ENCODE measurements around the gene ADCY7.

The ADCY7 gene

DNA sequence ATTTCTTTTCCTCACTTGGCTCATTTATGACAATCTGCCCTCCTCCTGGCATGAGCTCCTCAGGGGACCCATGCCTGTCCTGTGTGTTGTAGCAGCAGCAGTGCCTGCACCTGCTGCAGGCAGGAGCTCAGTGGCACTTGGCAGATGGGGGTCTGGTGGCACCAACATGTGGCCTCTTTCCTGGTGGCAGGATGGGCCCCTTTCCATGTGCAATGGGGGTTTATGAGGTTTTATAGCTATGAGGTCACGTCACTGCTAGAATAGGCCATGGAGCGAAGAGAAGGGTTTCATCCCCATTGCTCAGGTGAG lies 7.0 kb downstream of the ADCY7 start:
- H3K9ac ChIP-seq (ENCODE audit: low read length) = no peak overlapping the region
- H3K14ac ChIP-seq (ENCODE audit: low read length) = no peak overlapping the region
- no peak overlapping the region for H4K8ac ChIP-seq (ENCODE audit: low read depth, low read length)
- no peaks in the 10 kb centered on the region for H3K79me2 ChIP-seq (ENCODE audit: control insufficient read depth, insufficient read depth, low read length, poor library complexity)
- no peak overlapping the region for H4K12ac ChIP-seq (ENCODE audit: low read depth, low read length)
- no peak overlapping the region for H2BK120ac ChIP-seq (ENCODE audit: insufficient read depth, low read length, poor library complexity)
- H3K4me3 ChIP-seq (ENCODE audit: low read depth, low read length) = no peak overlapping the region
- peaks cover 0 to 4% of the 10 kb centered on the region in 2 experiments for H3K4me1 ChIP-seq (ENCODE audit: control insufficient read depth in 1 of 2, insufficient read depth in 2 of 2, low read length in 2 of 2)
- no peak overlapping the region for H2AFZ ChIP-seq (ENCODE audit: insufficient read depth, low read length, poor library complexity)
- WGBS (ENCODE audit: extremely low coverage, insufficient coverage, insufficient read length) = no CpG with 5 or more reads among the region's 2 CpGs
- H4K91ac ChIP-seq (ENCODE audit: low read depth, low read length) = no peak overlapping the region
- no peak overlapping the region for H2AK5ac ChIP-seq (ENCODE audit: low read length)
- H3K4me2 ChIP-seq (ENCODE audit: low read length) = no peak overlapping the region
- H3K36me3 ChIP-seq (ENCODE audit: control insufficient read depth in 1 of 2, insufficient read depth in 2 of 2, low read length in 2 of 2) = no peaks in the 10 kb centered on the region
- H2BK5ac ChIP-seq (ENCODE audit: low read depth, low read length, poor library complexity) = no peak overlapping the region
- H3K23ac ChIP-seq (ENCODE audit: low read length) = no peak overlapping the region
- no peaks in the 10 kb centered on the region for H3K9me3 ChIP-seq (ENCODE audit: insufficient read depth, low read depth, low read length)
- no peaks in the 10 kb centered on the region for H3K27me3 ChIP-seq (ENCODE audit: insufficient read depth, low read length)
- H3K4ac ChIP-seq (ENCODE audit: low read depth, low read length) = no peak overlapping the region
- H3K18ac ChIP-seq (ENCODE audit: low read length) = no peak overlapping the region
- H2BK12ac ChIP-seq (ENCODE audit: low read length) = no peak overlapping the region
- DNase-seq = no peak
- H3K27ac ChIP-seq (ENCODE audit: low read depth, low read length) = no peak overlapping the region
- no peaks in the 10 kb centered on the region for H3K79me1 ChIP-seq (ENCODE audit: low read length)

GRCh38 chr16:50273888-50274325 lies 7.6 kb downstream of the ADCY7 start:
- Histone ChIP-seq H3K4me3 (ENCODE audit: low read depth, low read length) (no peak overlapping the region), H3K36me3 (ENCODE audit: control insufficient read depth in 1 of 2, insufficient read depth in 2 of 2, low read length in 2 of 2) (no peaks in the 10 kb centered on the region), H3K23ac (ENCODE audit: low read length) (no peak overlapping the region), H3K4me2 (ENCODE audit: low read length) (no peak overlapping the region), H3K14ac (ENCODE audit: low read length) (no peak overlapping the region), H2BK120ac (ENCODE audit: insufficient read depth, low read length, poor library complexity) (no peak overlapping the region), H3K4me1 (ENCODE audit: control insufficient read depth in 1 of 2, insufficient read depth in 2 of 2, low read length in 2 of 2) (peaks cover 0 to 4% of the 10 kb centered on the region in 2 experiments), H4K8ac (ENCODE audit: low read depth, low read length) (no peak overlapping the region), H3K27ac (ENCODE audit: low read depth, low read length) (no peak overlapping the region), H2BK12ac (ENCODE audit: low read length) (no peak overlapping the region), H4K91ac (ENCODE audit: low read depth, low read length) (no peak overlapping the region), H4K12ac (ENCODE audit: low read depth, low read length) (no peak overlapping the region), H3K79me1 (ENCODE audit: low read length) (no peaks in the 10 kb centered on the region), H2BK5ac (ENCODE audit: low read depth, low read length, poor library complexity) (no peak overlapping the region), H2AK5ac (ENCODE audit: low read length) (peak overlapping the region; percentile 4), H3K79me2 (ENCODE audit: control insufficient read depth, insufficient read depth, low read length, poor library complexity) (no peaks in the 10 kb centered on the region), H3K27me3 (ENCODE audit: insufficient read depth, low read length) (no peaks in the 10 kb centered on the region), H3K18ac (ENCODE audit: low read length) (no peak overlapping the region), H3K9ac (ENCODE audit: low read length) (no peak overlapping the region), H3K4ac (ENCODE audit: low read depth, low read length) (no peak overlapping the region), H2AFZ (ENCODE audit: insufficient read depth, low read length, poor library complexity) (no peak overlapping the region), H3K9me3 (ENCODE audit: insufficient read depth, low read depth, low read length) (no peaks in the 10 kb centered on the region)
- WGBS (ENCODE audit: extremely low coverage, insufficient coverage, insufficient read length) = no CpG with 5 or more reads among the region's 13 CpGs
- DNase-seq = no peak

GRCh38 chr16:50274326-50275097 lies 8.2 kb downstream of the ADCY7 start:
- H4K12ac ChIP-seq (ENCODE audit: low read depth, low read length) = no peak overlapping the region

GRCh38 chr16:50275098-50275415 lies 8.7 kb downstream of the ADCY7 start:
- H3K23ac ChIP-seq (ENCODE audit: low read length) = no peak overlapping the region
- no peak overlapping the region for H4K91ac ChIP-seq (ENCODE audit: low read depth, low read length)
- no peak overlapping the region for H3K27ac ChIP-seq (ENCODE audit: low read depth, low read length)
- H2BK5ac ChIP-seq (ENCODE audit: low read depth, low read length, poor library complexity) = no peak overlapping the region
- H3K18ac ChIP-seq (ENCODE audit: low read length) = no peak overlapping the region
- H3K4me2 ChIP-seq (ENCODE audit: low read length) = no peak overlapping the region
- no peaks in the 10 kb centered on the region for H3K27me3 ChIP-seq (ENCODE audit: insufficient read depth, low read length)
- no peak overlapping the region for H3K14ac ChIP-seq (ENCODE audit: low read length)
- WGBS (ENCODE audit: extremely low coverage, insufficient coverage, insufficient read length) = no CpG with 5 or more reads among the region's 3 CpGs
- H4K8ac ChIP-seq (ENCODE audit: low read depth, low read length) = no peak overlapping the region
- no peak overlapping the region for H3K4ac ChIP-seq (ENCODE audit: low read depth, low read length)
- no peak overlapping the region for H2AK5ac ChIP-seq (ENCODE audit: low read length)
- no peak for DNase-seq
- no peak overlapping the region for H2AFZ ChIP-seq (ENCODE audit: insufficient read depth, low read length, poor library complexity)
- no peak overlapping the region for H3K4me3 ChIP-seq (ENCODE audit: low read depth, low read length)
- no peak overlapping the region for H4K12ac ChIP-seq (ENCODE audit: low read depth, low read length)
- H3K36me3 ChIP-seq (ENCODE audit: control insufficient read depth in 1 of 2, insufficient read depth in 2 of 2, low read length in 2 of 2) = no peaks in the 10 kb centered on the region
- no peaks in the 10 kb centered on the region for H3K79me1 ChIP-seq (ENCODE audit: low read length)
- no peak overlapping the region for H2BK12ac ChIP-seq (ENCODE audit: low read length)
- no peak overlapping the region for H3K9ac ChIP-seq (ENCODE audit: low read length)
- no peak overlapping the region for H2BK120ac ChIP-seq (ENCODE audit: insufficient read depth, low read length, poor library complexity)
- H3K79me2 ChIP-seq (ENCODE audit: control insufficient read depth, insufficient read depth, low read length, poor library complexity) = no peaks in the 10 kb centered on the region
- H3K4me1 ChIP-seq (ENCODE audit: control insufficient read depth in 1 of 2, insufficient read depth in 2 of 2, low read length in 2 of 2) = peaks cover 0 to 4% of the 10 kb centered on the region in 2 experiments
- H3K9me3 ChIP-seq (ENCODE audit: insufficient read depth, low read depth, low read length) = peaks cover 2% of the 10 kb centered on the region

More at GRCh38 chr16:50274326-50275097, 8.2 kb downstream of the ADCY7 start:
- DNase-seq = no peak
- Histone ChIP-seq H3K4me3 (ENCODE audit: low read depth, low read length) (no peak overlapping the region), H3K27ac (ENCODE audit: low read depth, low read length) (no peak overlapping the region), H3K79me2 (ENCODE audit: control insufficient read depth, insufficient read depth, low read length, poor library complexity) (no peaks in the 10 kb centered on the region), H3K9me3 (ENCODE audit: insufficient read depth, low read depth, low read length) (peaks cover 1% of the 10 kb centered on the region), H3K23ac (ENCODE audit: low read length) (no peak overlapping the region), H2AFZ (ENCODE audit: insufficient read depth, low read length, poor library complexity) (no peak overlapping the region), H3K9ac (ENCODE audit: low read length) (no peak overlapping the region), H3K79me1 (ENCODE audit: low read length) (no peaks in the 10 kb centered on the region), H3K14ac (ENCODE audit: low read length) (no peak overlapping the region), H3K4ac (ENCODE audit: low read depth, low read length) (no peak overlapping the region), H2AK5ac (ENCODE audit: low read length) (no peak overlapping the region), H3K18ac (ENCODE audit: low read length) (no peak overlapping the region), H4K91ac (ENCODE audit: low read depth, low read length) (no peak overlapping the region), H3K4me1 (ENCODE audit: control insufficient read depth in 1 of 2, insufficient read depth in 2 of 2, low read length in 2 of 2) (peaks cover 0 to 4% of the 10 kb centered on the region in 2 experiments), H2BK12ac (ENCODE audit: low read length) (no peak overlapping the region), H3K36me3 (ENCODE audit: control insufficient read depth in 1 of 2, insufficient read depth in 2 of 2, low read length in 2 of 2) (no peaks in the 10 kb centered on the region), H2BK5ac (ENCODE audit: low read depth, low read length, poor library complexity) (no peak overlapping the region), H4K8ac (ENCODE audit: low read depth, low read length) (no peak overlapping the region), H2BK120ac (ENCODE audit: insufficient read depth, low read length, poor library complexity) (no peak overlapping the region), H3K4me2 (ENCODE audit: low read length) (no peak overlapping the region), H3K27me3 (ENCODE audit: insufficient read depth, low read length) (no peaks in the 10 kb centered on the region)
- WGBS (ENCODE audit: extremely low coverage, insufficient coverage, insufficient read length) = no CpG with 5 or more reads among the region's 18 CpGs

Measured in trophoblast cell (in vitro differentiated cells and primary cell).